Tibial nerve (tissue), 4 donors: ENCODE data around the gene RNF217.

Experiments used
- CTCF ChIP-seq, 5 experiments: fragments of 200-600 bp in 3 of 5; fragments of 450-650 bp in 2 of 5; sonication (generic) in 3 of 5; IDR thresholded peaks; one replicate each; pipeline ENCODE4 v1.5.1; 2016 to 2019; ENCODE audit warnings: antibody characterized with exemption in 5 of 5, mild to moderate bottlenecking in 3 of 5, moderate library complexity in 2 of 5
- EP300 ChIP-seq, 2 donors: sonication (generic); formaldehyde crosslinking; IDR thresholded peaks; one replicate each; pipeline ENCODE4 v1.6.1; 2017; ENCODE audit warnings: antibody characterized with exemption in 2 of 2, mild to moderate bottlenecking in 1 of 2

- TF ChIP-seq CTCF (IDR thresholded peaks at IDR 0.05) (no peak), EP300 (IDR thresholded peaks at IDR 0.05) (no peak)
These were observed 126.7 kb downstream of the RNF217 start for GRCh38 chr6:125088963-125089362.
